Measurements from ENCODE around the gene CWF19L1.
"Not testable (repeated sequence)": the region's sequence is repeated elsewhere in the genome, so short reads cannot be mapped to it uniquely, and the experiment has no call there.

The CWF19L1 gene

GRCh38 chr10:100288196-100288595, 20.8 kb upstream of the CWF19L1 start:
- no peak for TF ChIP-seq CTCF (conservative IDR thresholded peaks at IDR 0.05; ENCODE audit: low read depth)
- CTCF ChIA-PET = interaction anchor here (1.5 kb wide), 1 partner anchor 15 kb away, joined by 4 read pairs; no protein-coding TSS in a partner anchor
- POLR2A ChIA-PET (ENCODE audit: low non-redundant PET) = no interaction called here
- no peak for DNase-seq (ENCODE audit: low spot score)
- no peak overlapping the region for H3K27ac ChIP-seq

- no peak for TF ChIP-seq CTCF (conservative IDR thresholded peaks at IDR 0.05; ENCODE audit: low read depth)
- H3K27ac ChIP-seq = peak overlapping the region; percentile 98
- CTCF ChIA-PET = no interaction called here
- POLR2A ChIA-PET (ENCODE audit: low non-redundant PET) = no interaction called here
- no peak for DNase-seq (ENCODE audit: low spot score)
Measured at GRCh38 chr10:100287756-100288155, 20.3 kb upstream of the CWF19L1 start.

GRCh38 chr10:100286051-100287033, 18.9 kb upstream of the CWF19L1 start, which contains the start of gene BLOC1S2:
BLOC1S2 (minus strand) TSS chr10:100286680; CDS start chr10:100286659, 21 bp downstream.
- POLR2A ChIA-PET (ENCODE audit: low non-redundant PET) = interaction anchor here (0.5 kb wide), 1 partner anchor 571 kb away, joined by 3 read pairs; no protein-coding TSS in a partner anchor
- CTCF ChIA-PET = interaction anchor here (0.7 kb wide), 1 partner anchor 44 kb away, joined by 3 read pairs; the partner anchor contains the start of gene PKD2L1
- TF ChIP-seq CTCF (conservative IDR thresholded peaks at IDR 0.05; ENCODE audit: low read depth) = no peak
- DNase-seq (ENCODE audit: low spot score) = peak; percentile 99
- H3K27ac ChIP-seq = peak within 1 kb of the TSS; percentile 98

- POLR2A ChIA-PET (ENCODE audit: low non-redundant PET); CTCF ChIA-PET: not testable (repeated sequence)
- peak overlapping the region; percentile 98 for H3K27ac ChIP-seq
Measured at GRCh38 chr10:100285326-100285725, 17.9 kb upstream of the CWF19L1 start.

GRCh38 chr10:100282907-100283306, 15.5 kb upstream of the CWF19L1 start:
- no peak for DNase-seq (ENCODE audit: low spot score)
- CTCF ChIA-PET = no interaction called here
- TF ChIP-seq CTCF (conservative IDR thresholded peaks at IDR 0.05; ENCODE audit: low read depth) = no peak
- H3K27ac ChIP-seq = no peak overlapping the region
- POLR2A ChIA-PET (ENCODE audit: low non-redundant PET) = no interaction called here

More at GRCh38 chr10:100285326-100285725, 17.9 kb upstream of the CWF19L1 start:
- DNase-seq (ENCODE audit: low spot score) = not testable (repeated sequence)

GRCh38 chr10:100276971-100277370, 9.5 kb upstream of the CWF19L1 start:
- H3K27ac ChIP-seq; DNase-seq (ENCODE audit: low spot score); CTCF ChIA-PET; POLR2A ChIA-PET (ENCODE audit: low non-redundant PET): not testable (repeated sequence)

GRCh38 chr10:100265821-100266485, 1.5 kb downstream of the CWF19L1 start:
- no peak for DNase-seq (ENCODE audit: low spot score)
- CTCF ChIA-PET = no interaction called here
- TF ChIP-seq CTCF (conservative IDR thresholded peaks at IDR 0.05; ENCODE audit: low read depth) = no peak
- POLR2A ChIA-PET (ENCODE audit: low non-redundant PET) = no interaction called here
- H3K27ac ChIP-seq = no peak overlapping the region; the same call in 1 of the 2 replicates
